MCF 10A (cell line): ENCODE results near the gene KIAA1191. TPM values are rescaled to one million over a fixed set of nuclear protein-coding genes. Genes with fewer than 3 reads are reported as not detected.
A peak's percentile ranks its signal among the peaks of the same experiment; 100 is the strongest.

Experiments used
- BruUV-seq: library from RNA; stranded (reverse); fragments of 400-500 nt; replicated peaks from 2 replicates; lab custom pipeline; 2021; lab: Mats Ljungman, UMichigan
- CTCF ChIA-PET: fragments of 300-600 bp; sonication (Branson Sonifier 250); formaldehyde crosslinking; extraction: SDS; loops from one replicate; lab custom pipeline; 2021; ENCODE audit warnings: antibody characterized with exemption, inconsistent platforms; lab: Yijun Ruan, JAX
- POLR2A ChIA-PET: fragments of 300-600, 350-650 bp; sonication (Branson Sonifier 250); formaldehyde crosslinking; extraction: SDS; loops from one replicate; lab custom pipeline; 2020; ENCODE audit warnings: antibody characterized with exemption, inconsistent platforms; lab: Yijun Ruan, JAX
- DNase-seq: peaks from one replicate; pipeline ENCODE4 v3.0.0-alpha.2; 2018; ENCODE audit not compliant: unreplicated experiment
- H3K27ac Mint-ChIP-seq: one replicate; pipeline ENCODE4 v1.8.0; 2022; ENCODE audit warnings: mild to moderate bottlenecking, low read depth, mixed read lengths; ENCODE audit not compliant: unreplicated experiment
- H3K27me3 Mint-ChIP-seq: one replicate; pipeline ENCODE4 v1.8.0; 2022; ENCODE audit warnings: mixed read lengths; ENCODE audit not compliant: insufficient read depth, unreplicated experiment
- H3K36me3 Mint-ChIP-seq: one replicate; pipeline ENCODE4 v1.8.0; 2022; ENCODE audit warnings: mild to moderate bottlenecking, moderate library complexity, mixed read lengths; ENCODE audit not compliant: insufficient read depth, unreplicated experiment
- H3K4me1 Mint-ChIP-seq: one replicate; pipeline ENCODE4 v1.8.0; 2022; ENCODE audit warnings: mixed read lengths; ENCODE audit not compliant: insufficient read depth, unreplicated experiment
- H3K4me3 Mint-ChIP-seq: one replicate; pipeline ENCODE4 v1.8.0; 2022; ENCODE audit warnings: mild to moderate bottlenecking, moderate library complexity, mixed read lengths; ENCODE audit not compliant: unreplicated experiment
- H3K9me3 Mint-ChIP-seq: one replicate; pipeline ENCODE4 v1.8.0; 2022; ENCODE audit warnings: mixed read lengths; ENCODE audit not compliant: unreplicated experiment
- intact Hi-C: fragments of 100-400 bp; cut with micrococcal nuclease; formaldehyde crosslinking; loops from 2 replicates; pipeline ENCODE4 v1.14.1; 2022
- total RNA-seq: library from RNA; stranded (reverse); gene quantifications from 2 replicates; pipeline ENCODE4 v1.2.3, GENCODE V29; 2022
- TF ChIP-seq, protein P1 (sequence below): fragments of 200-600 bp; IDR thresholded peaks from one replicate; pipeline ENCODE4 v1.8.0; 2022; ENCODE audit warnings: antibody characterized with exemption, mild to moderate bottlenecking; ENCODE audit not compliant: unreplicated experiment

The KIAA1191 gene
- total RNA-seq, 1 experiment from 2014 or later, result 92.0 TPM

DNA sequence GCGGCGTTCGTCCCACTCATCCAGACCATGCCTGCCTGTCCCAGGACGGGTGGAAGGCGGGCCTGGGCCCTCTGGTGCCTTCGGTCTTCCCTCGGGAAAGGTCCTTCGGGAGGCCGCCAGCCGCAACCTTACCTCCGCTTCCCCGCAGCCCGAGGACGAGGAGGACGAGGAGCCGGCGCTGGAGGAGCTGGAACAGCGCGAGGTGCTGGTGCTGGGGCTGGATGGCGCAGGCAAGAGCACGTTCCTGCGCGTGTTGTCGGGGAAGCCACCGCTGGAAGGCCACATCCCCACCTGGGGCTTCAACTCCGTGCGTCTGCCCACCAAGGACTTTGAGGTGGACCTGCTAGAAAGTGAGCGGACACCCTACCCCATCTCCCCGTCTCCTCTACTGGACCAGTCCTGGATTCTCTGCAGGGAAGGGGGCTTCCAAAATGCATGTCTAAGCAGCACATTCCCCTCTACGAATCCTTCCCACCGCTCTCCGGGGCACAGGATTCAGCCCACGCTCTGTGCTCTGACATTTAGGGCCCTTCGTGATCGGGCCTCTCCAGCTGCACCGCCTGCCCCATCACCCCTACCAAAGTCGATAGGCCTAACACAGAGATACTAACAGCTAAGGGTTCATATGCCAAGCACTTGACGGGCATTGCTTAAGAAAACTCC is 4.8 kb upstream of the KIAA1191 start:
- Mint-ChIP-seq H3K27me3 (no peaks in the 10 kb centered on the region), H3K9me3 (no peaks in the 10 kb centered on the region), H3K4me3 (peak overlapping the region; percentile 31), H3K4me1 (peaks cover 6% of the 10 kb centered on the region), H3K36me3 (no peaks in the 10 kb centered on the region), H3K27ac (no peak overlapping the region)
- no peak for DNase-seq
- intact Hi-C loops, result no loop called here
- BruUV-seq, result no TSS peak
- ChIA-PET POLR2A (interaction anchor here (0.6 kb wide), 1 partner anchor 30 kb away, joined by 3 read pairs; no protein-coding TSS in a partner anchor), CTCF (interaction anchor here (0.7 kb wide), 1 partner anchor 491 kb away, joined by 3 read pairs; no protein-coding TSS in a partner anchor)
- TF ChIP-seq, protein P1, sequence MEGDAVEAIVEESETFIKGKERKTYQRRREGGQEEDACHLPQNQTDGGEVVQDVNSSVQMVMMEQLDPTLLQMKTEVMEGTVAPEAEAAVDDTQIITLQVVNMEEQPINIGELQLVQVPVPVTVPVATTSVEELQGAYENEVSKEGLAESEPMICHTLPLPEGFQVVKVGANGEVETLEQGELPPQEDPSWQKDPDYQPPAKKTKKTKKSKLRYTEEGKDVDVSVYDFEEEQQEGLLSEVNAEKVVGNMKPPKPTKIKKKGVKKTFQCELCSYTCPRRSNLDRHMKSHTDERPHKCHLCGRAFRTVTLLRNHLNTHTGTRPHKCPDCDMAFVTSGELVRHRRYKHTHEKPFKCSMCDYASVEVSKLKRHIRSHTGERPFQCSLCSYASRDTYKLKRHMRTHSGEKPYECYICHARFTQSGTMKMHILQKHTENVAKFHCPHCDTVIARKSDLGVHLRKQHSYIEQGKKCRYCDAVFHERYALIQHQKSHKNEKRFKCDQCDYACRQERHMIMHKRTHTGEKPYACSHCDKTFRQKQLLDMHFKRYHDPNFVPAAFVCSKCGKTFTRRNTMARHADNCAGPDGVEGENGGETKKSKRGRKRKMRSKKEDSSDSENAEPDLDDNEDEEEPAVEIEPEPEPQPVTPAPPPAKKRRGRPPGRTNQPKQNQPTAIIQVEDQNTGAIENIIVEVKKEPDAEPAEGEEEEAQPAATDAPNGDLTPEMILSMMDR, result no peak

- Mint-ChIP-seq H3K27ac (no peak within 1 kb of the TSS), H3K4me1 (peaks cover 6% of the 10 kb centered on the region), H3K9me3 (no peaks in the 10 kb centered on the region), H3K36me3 (no peaks in the 10 kb centered on the region), H3K4me3 (peak within 1 kb of the TSS; percentile 31), H3K27me3 (no peaks in the 10 kb centered on the region)
- TF ChIP-seq, protein P1, result no peak
- BruUV-seq, result no TSS peak
- no peak for DNase-seq
- ChIA-PET CTCF (no interaction called here), POLR2A (interaction anchor here (0.6 kb wide), 1 partner anchor 31 kb away, joined by 3 read pairs; no protein-coding TSS in a partner anchor)
- intact Hi-C loops, result no loop called here
Measured at GRCh38 chr5:176365351-176366231, 4.0 kb upstream of the KIAA1191 start, which contains the start of gene ARL10. ARL10 (plus strand) TSS chr5:176365487; CDS start chr5:176365564, 77 bp downstream.

DNA sequence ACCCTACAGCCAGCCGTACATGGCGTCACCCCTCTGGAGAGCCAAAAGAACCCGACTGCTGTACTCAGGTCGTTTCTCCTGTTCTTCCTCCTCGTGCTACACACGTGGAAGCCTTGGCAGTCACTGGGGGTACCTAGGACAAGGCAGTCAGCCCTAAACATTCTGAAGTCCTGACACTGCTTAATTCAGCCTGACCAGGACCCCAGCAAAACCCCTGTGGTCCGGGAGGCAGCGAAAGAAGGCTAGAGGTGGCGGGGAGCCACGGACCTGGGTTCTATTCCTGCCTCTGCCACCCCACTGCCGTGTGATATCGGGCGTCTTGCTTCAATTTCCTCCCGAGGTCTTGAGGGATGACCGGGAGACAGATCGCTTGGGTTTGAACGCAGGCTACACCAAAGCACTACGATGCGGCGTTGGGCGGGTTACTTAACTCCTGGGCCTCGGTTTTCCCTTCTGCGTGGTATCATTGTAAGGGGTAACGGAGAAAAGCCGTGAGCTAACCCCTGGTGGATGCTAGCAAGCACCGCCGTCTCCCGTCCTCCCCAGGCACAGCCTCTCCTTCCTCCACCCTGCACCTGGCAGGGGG is 3.3 kb upstream of the KIAA1191 start:
- no peak for DNase-seq
- no peaks in the 10 kb centered on the region for H3K36me3 Mint-ChIP-seq
- no peak overlapping the region for H3K4me3 Mint-ChIP-seq
- ChIA-PET CTCF (no interaction called here), POLR2A (no interaction called here)
- BruUV-seq, result no TSS peak
- TF ChIP-seq, protein P1, result no peak
- peaks cover 6% of the 10 kb centered on the region for H3K4me1 Mint-ChIP-seq
- H3K27me3 Mint-ChIP-seq, result no peaks in the 10 kb centered on the region
- no peaks in the 10 kb centered on the region for H3K9me3 Mint-ChIP-seq
- no peak overlapping the region for H3K27ac Mint-ChIP-seq
- intact Hi-C loops, result loop anchor here (5.0 kb wide), 1 partner anchor 82 kb away; the partner anchor contains the start of gene FAF2
